ENCODE results near the gene ZBTB7C.

DNA sequence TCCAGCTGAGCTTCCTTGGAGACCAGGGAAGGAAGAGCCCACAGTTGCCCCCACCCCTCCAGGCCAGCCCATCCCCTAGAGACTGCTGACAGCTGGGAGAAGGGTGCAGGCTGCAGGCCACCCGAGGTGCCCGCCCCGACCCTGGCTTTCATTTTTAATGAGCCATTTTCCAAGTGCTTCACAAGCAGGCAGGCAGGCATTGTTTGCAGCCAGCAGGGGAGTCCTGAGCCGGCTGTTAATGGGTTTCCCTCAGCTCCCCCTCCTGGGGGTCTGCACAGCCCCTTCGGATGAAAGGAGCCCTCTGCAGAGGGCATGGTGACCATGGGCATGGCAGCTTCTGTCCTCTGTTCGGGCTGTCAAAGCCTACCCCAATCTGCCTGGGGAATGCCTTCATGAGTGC lies 94.5 kb downstream of the ZBTB7C start:
- TF ChIP-seq, protein P1, sequence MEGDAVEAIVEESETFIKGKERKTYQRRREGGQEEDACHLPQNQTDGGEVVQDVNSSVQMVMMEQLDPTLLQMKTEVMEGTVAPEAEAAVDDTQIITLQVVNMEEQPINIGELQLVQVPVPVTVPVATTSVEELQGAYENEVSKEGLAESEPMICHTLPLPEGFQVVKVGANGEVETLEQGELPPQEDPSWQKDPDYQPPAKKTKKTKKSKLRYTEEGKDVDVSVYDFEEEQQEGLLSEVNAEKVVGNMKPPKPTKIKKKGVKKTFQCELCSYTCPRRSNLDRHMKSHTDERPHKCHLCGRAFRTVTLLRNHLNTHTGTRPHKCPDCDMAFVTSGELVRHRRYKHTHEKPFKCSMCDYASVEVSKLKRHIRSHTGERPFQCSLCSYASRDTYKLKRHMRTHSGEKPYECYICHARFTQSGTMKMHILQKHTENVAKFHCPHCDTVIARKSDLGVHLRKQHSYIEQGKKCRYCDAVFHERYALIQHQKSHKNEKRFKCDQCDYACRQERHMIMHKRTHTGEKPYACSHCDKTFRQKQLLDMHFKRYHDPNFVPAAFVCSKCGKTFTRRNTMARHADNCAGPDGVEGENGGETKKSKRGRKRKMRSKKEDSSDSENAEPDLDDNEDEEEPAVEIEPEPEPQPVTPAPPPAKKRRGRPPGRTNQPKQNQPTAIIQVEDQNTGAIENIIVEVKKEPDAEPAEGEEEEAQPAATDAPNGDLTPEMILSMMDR (conservative IDR thresholded peaks at IDR 0.05; ENCODE audit: low read length) = no peak
- no peak for TF ChIP-seq EZH2phosphoT487 (IDR thresholded peaks at IDR 0.05; ENCODE audit: borderline replicate concordance)

Measured in Loucy (cell line).